GM06990 (cell line): ENCODE measurements around the gene DGKI.

ENCODE experiments used
- DNase-seq: peaks from one replicate; pipeline ENCODE4 v3.0.0-alpha.2; 2011; ENCODE audit not compliant: insufficient read length; ENCODE audit errors: extremely low read depth
- H3K27me3 ChIP-seq: replicated peaks from 2 replicates; pipeline ENCODE4 v1.6.0; 2011; ENCODE audit warnings: low read length; ENCODE audit not compliant: control insufficient read depth, insufficient read depth
- H3K36me3 ChIP-seq: 2 replicates; pipeline ENCODE4 v1.5.1; 2011; ENCODE audit warnings: low read length; ENCODE audit not compliant: control insufficient read depth, insufficient read depth
- H3K4me3 ChIP-seq: replicated peaks from 2 replicates; pipeline ENCODE4 v1.5.1; 2011; ENCODE audit warnings: low read depth, mild to moderate bottlenecking, control low read depth, low read length
- CTCF ChIP-seq: IDR thresholded peaks from 2 replicates; pipeline ENCODE4 v1.5.1; 2011; ENCODE audit warnings: low read length, control low read depth, mild to moderate bottlenecking, inconsistent platforms; ENCODE audit not compliant: insufficient read depth, poor library complexity, severe bottlenecking

Gene DGKI

GRCh38 chr7:137757146-137757925 lies 89.4 kb downstream of the DGKI start:
- Histone ChIP-seq H3K36me3 (no peaks in the 10 kb centered on the region), H3K27me3 (no peaks in the 10 kb centered on the region), H3K4me3 (no peak overlapping the region)
- no peak for DNase-seq
- no peak for TF ChIP-seq CTCF

GRCh38 chr7:137755846-137756651 lies 90.7 kb downstream of the DGKI start:
- Histone ChIP-seq H3K36me3 (no peaks in the 10 kb centered on the region), H3K4me3 (no peak overlapping the region), H3K27me3 (no peaks in the 10 kb centered on the region)
- TF ChIP-seq CTCF = no peak
- no peak for DNase-seq

- Histone ChIP-seq H3K4me3 (no peak overlapping the region), H3K36me3 (no peaks in the 10 kb centered on the region), H3K27me3 (no peaks in the 10 kb centered on the region)
- no peak for TF ChIP-seq CTCF
- no peak for DNase-seq
Measured at GRCh38 chr7:137755427-137755826, 91.3 kb downstream of the DGKI start.

- no peaks in the 10 kb centered on the region for H3K36me3 ChIP-seq
- no peak for DNase-seq
- TF ChIP-seq CTCF = no peak
- no peaks in the 10 kb centered on the region for H3K27me3 ChIP-seq
- H3K4me3 ChIP-seq = no peak overlapping the region
Measured at GRCh38 chr7:137753948-137754851, 92.6 kb downstream of the DGKI start.

GRCh38 chr7:137753575-137753947 lies 93.2 kb downstream of the DGKI start:
- H3K36me3 ChIP-seq = no peaks in the 10 kb centered on the region
- no peak overlapping the region for H3K4me3 ChIP-seq
- TF ChIP-seq CTCF = no peak
- no peak for DNase-seq
- no peaks in the 10 kb centered on the region for H3K27me3 ChIP-seq
